Raji (cell line): ENCODE data around the gene KRT83.

Experiments
- POLR2A ChIP-seq: IDR thresholded peaks from 2 replicates; pipeline ENCODE4 v1.6.1; 2011; ENCODE audit warnings: low read depth, low read length, control low read depth; ENCODE audit not compliant: insufficient read depth

The KRT83 gene

DNA sequence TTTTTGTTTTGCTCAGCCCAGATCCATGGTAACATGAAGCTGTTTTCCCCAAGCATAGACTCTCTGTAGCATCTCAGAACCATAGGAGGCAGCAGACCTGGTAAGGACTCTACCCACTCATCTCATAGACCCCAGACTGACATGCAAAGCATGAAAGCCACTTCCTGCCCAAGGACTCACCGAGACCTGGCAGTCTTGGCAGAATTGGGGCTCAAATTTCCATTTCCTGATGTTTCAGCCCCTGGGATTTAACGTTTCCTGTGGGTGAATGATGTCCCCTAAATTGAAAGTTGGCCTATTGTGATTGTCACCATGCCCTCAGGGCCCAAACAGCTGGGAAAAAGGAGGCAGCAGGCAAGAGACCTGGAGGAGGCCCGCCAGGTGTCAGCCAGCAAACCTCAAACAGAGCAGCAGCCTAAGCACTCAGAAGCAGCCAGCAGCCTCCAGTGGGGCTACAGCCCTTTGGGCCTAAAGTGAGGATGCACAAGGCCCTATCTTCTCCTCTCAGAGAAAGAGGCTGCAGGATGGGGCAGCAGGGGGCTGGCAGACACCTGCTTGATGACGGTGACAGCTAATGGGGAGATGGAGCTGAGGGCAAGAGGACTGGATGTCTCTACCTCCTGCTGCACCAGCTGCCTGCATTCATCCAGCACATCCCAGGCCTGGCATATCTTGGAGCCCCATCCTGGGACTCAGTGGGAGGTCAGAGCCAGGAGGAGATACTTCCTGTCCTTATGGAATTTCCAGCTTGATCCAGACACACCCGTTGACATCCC lies 37.6 kb upstream of the KRT83 start:
- no peak for TF ChIP-seq POLR2A

GRCh38 chr12:52356762-52357580 lies 35.8 kb upstream of the KRT83 start:
- TF ChIP-seq POLR2A = no peak

GRCh38 chr12:52356031-52356761 lies 35.0 kb upstream of the KRT83 start:
- no peak for TF ChIP-seq POLR2A

DNA sequence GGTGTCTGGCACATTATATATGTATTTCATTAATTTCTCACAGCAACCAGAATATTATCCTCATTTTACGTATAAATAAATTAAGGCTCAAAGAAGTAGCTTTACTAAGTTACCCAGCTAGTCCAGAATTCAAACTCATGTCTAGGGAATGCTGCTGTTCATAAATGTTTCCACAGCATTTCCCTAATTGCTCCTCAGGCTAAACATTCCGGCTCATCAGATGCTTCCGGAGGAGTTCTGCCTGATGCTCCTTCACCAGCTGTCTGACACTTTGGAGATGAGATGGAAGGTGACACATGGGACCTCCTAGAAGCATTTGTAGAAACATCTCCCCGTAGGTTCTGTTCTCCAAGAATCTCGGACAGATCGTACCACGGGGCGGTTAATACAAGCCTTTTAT lies 34.0 kb upstream of the KRT83 start:
- TF ChIP-seq POLR2A = no peak

- no peak for TF ChIP-seq POLR2A
Observed at GRCh38 chr12:52354200-52354599, 33.0 kb upstream of the KRT83 start.

GRCh38 chr12:52353766-52354165 lies 32.6 kb upstream of the KRT83 start:
- no peak for TF ChIP-seq POLR2A

GRCh38 chr12:52352951-52353350 lies 31.8 kb upstream of the KRT83 start:
- TF ChIP-seq POLR2A = no peak

GRCh38 chr12:52351196-52352059 lies 30.2 kb upstream of the KRT83 start:
- no peak for TF ChIP-seq POLR2A

GRCh38 chr12:52350786-52351185 lies 29.6 kb upstream of the KRT83 start:
- TF ChIP-seq POLR2A = no peak

GRCh38 chr12:52350021-52350620 lies 28.9 kb upstream of the KRT83 start:
- TF ChIP-seq POLR2A = no peak

- no peak for TF ChIP-seq POLR2A
Observed at GRCh38 chr12:52349196-52349595, 28.0 kb upstream of the KRT83 start.

DNA sequence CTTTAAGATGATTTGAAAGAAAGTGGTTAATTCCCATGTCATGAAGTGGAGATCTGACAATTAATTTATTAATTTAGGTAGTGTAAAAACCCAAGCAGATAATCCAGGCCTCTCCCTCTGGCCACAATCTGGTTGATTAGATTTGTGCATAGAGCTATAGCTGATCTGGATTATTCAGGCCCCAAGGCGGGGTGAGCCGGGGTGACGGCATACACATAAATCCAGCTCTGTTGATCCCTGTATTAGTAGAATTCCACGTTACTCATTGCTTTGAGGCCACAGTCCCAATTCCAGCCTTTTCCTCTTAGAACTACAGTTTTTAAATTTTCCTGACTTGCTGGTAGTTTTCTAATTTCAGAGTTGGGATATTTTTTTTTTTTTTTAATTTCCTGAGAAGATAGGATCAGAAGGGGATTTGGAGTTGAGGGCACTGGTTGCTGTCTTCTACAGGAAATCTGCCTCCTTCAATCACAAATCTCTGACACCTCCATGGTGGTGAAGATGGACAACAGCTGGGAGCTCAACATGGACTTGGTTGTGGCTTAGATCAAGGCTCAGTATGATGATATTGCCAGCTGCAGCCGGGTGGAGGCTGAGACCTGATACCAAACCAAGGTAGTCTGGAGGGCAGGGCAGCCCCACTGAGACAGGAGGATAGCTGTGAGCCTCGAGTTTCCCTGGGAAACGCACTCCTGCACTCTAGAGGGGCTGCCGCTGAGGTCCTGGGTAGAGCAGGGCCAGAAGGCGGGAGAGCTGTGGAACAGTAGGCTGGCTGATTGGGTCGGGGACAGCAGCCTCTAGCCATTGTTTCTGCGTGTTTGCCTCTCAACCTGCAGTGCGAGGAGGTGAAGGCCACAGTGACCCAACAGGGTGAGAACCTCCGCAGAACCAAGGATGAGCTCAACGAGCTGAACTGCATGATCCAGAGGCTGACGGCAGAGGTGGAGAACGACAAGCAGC lies 26.6 kb upstream of the KRT83 start:
- TF ChIP-seq POLR2A = no peak

- no peak for TF ChIP-seq POLR2A
Observed at GRCh38 chr12:52347016-52347415, 25.8 kb upstream of the KRT83 start.
